Liver (tissue), 9 donors: ENCODE measurements around the gene MUC15. TPM values are rescaled to one million over a fixed set of nuclear protein-coding genes. Genes with fewer than 3 reads are reported as not detected.

ENCODE experiments used
- DNase-seq: peaks from one replicate; pipeline ENCODE4 v3.0.0-alpha.2; 2017; ENCODE audit warnings: low spot score
- H3K27ac ChIP-seq, 2 donors: one replicate each; pipeline ENCODE4 v1.7.0; 2013; ENCODE audit warnings: inconsistent platforms in 2 of 2, low read length in 2 of 2, control low read depth in 1 of 2, low read depth in 1 of 2, mild to moderate bottlenecking in 1 of 2
- H3K27me3 ChIP-seq, 4 donors: one replicate each; pipeline versions ENCODE4 v1.6.1 to v1.7.0; 2013; ENCODE audit warnings: low read length in 3 of 4, inconsistent platforms in 1 of 4, mild to moderate bottlenecking in 1 of 4, moderate library complexity in 1 of 4; ENCODE audit not compliant: control insufficient read depth in 4 of 4, insufficient read depth in 4 of 4
- H3K36me3 ChIP-seq, 4 donors: one replicate each; pipeline versions ENCODE4 v1.6.1 to v1.7.0; 2013; ENCODE audit warnings: low read length in 3 of 4, mild to moderate bottlenecking in 3 of 4, low read depth in 1 of 4, moderate library complexity in 1 of 4; ENCODE audit not compliant: control insufficient read depth in 4 of 4, insufficient read depth in 3 of 4
- H3K4me1 ChIP-seq, 4 donors: one replicate each; pipeline versions ENCODE4 v1.6.1 to v1.7.0; 2013; ENCODE audit warnings: low read length in 3 of 4, mild to moderate bottlenecking in 3 of 4, moderate library complexity in 1 of 4; ENCODE audit not compliant: control insufficient read depth in 4 of 4, insufficient read depth in 4 of 4
- H3K4me3 ChIP-seq, 3 donors: one replicate each; pipeline versions ENCODE4 v1.6.1 to v1.7.0; 2013; ENCODE audit warnings: low read length in 3 of 3, control low read depth in 1 of 3, low read depth in 1 of 3, mild to moderate bottlenecking in 1 of 3
- H3K9ac ChIP-seq, 2 donors: one replicate each; pipeline ENCODE4 v1.7.0; 2013; ENCODE audit warnings: low read length in 2 of 2, mild to moderate bottlenecking in 2 of 2, moderate library complexity in 2 of 2, control low read depth in 1 of 2, low read depth in 1 of 2
- H3K9me3 ChIP-seq, 4 donors: one replicate each; pipeline versions ENCODE4 v1.6.1 to v1.7.0; 2013; ENCODE audit warnings: low read length in 3 of 4; ENCODE audit not compliant: control insufficient read depth in 4 of 4
- CTCF ChIP-seq: fragments of 150-350 bp; IDR thresholded peaks from 2 replicates; pipeline ENCODE4 v1.5.1; 2017; ENCODE audit warnings: improper control_type of control experiment, low read depth, low read length; ENCODE audit not compliant: missing input control
- EGR1 ChIP-seq, 2 donors: IDR thresholded peaks; 2 replicates each; pipeline ENCODE4 v1.6.1; 2016 to 2018; ENCODE audit warnings: antibody characterized with exemption in 2 of 2, low read depth in 2 of 2
- FOXA1 ChIP-seq: IDR thresholded peaks from 2 replicates; pipeline ENCODE4 v1.6.1; 2016; ENCODE audit warnings: antibody characterized with exemption
- GABPA ChIP-seq, 2 donors: IDR thresholded peaks in 1 of 2; conservative IDR thresholded peaks in 1 of 2; 2 replicates each; pipeline ENCODE4 v1.6.1; 2016; ENCODE audit warnings: antibody characterized with exemption in 2 of 2, mild to moderate bottlenecking in 1 of 2, moderate library complexity in 1 of 2
- HNF4A ChIP-seq, 2 donors: conservative IDR thresholded peaks; 2 replicates each; pipeline ENCODE4 v1.6.1; 2016; ENCODE audit warnings: antibody characterized with exemption in 2 of 2, mild to moderate bottlenecking in 2 of 2
- HNF4G ChIP-seq: IDR thresholded peaks from 2 replicates; pipeline ENCODE4 v1.6.1; 2016; ENCODE audit warnings: antibody characterized with exemption
- MAX ChIP-seq: IDR thresholded peaks from 2 replicates; pipeline ENCODE4 v1.6.1; 2016; ENCODE audit warnings: antibody characterized with exemption
- NR2F2 ChIP-seq: IDR thresholded peaks from 2 replicates; pipeline ENCODE4 v1.6.1; 2016; ENCODE audit warnings: antibody characterized with exemption
- RAD21 ChIP-seq, 2 donors: IDR thresholded peaks; 2 replicates each; pipeline ENCODE4 v1.6.1; 2016; ENCODE audit warnings: antibody characterized with exemption in 2 of 2, mild to moderate bottlenecking in 2 of 2
- RXRA ChIP-seq, 2 donors: IDR thresholded peaks; 2 replicates each; pipeline ENCODE4 v1.6.1; 2017 to 2018; ENCODE audit warnings: antibody characterized with exemption in 2 of 2, mild to moderate bottlenecking in 1 of 2
- TAF1 ChIP-seq: conservative IDR thresholded peaks from 2 replicates; pipeline ENCODE4 v1.6.1; 2016; ENCODE audit warnings: antibody characterized with exemption, mild to moderate bottlenecking
- WGBS: extraction: QIAGEN DNeasy Blood & Tissue Kit; methylation state at CpG from one replicate; pipeline ENCODE4 v1.1.7; 2013; 5-methylcytosine and 5-hydroxymethylcytosine counted together
- polyA plus RNA-seq, 2 donors: library from polyadenylated mRNA; stranded (reverse) in 1 of 2; unstranded in 1 of 2; fragments of 200-250 nt in 1 of 2; fragments of >200 nt in 1 of 2; fragmentation: Nextera tagmentation in 1 of 2; extraction: Ambion mirVana in 1 of 2; gene quantifications; one replicate each; pipeline versions ENCODE4 v1.2.1 to v1.2.3, GENCODE V29; 2013 to 2015
- total RNA-seq, 2 donors: library from RNA; depleted of rRNA; stranded (reverse); fragments of >200 nt; gene quantifications; one replicate each; pipeline ENCODE4 v1.2.3, GENCODE V29; 2014
- TF ChIP-seq, protein P1 (sequence below): IDR thresholded peaks from 2 replicates; pipeline ENCODE4 v1.6.1; 2016; ENCODE audit warnings: antibody characterized with exemption
- TF ChIP-seq, protein P2 (sequence below): IDR thresholded peaks from 2 replicates; pipeline ENCODE4 v1.6.1; 2016; ENCODE audit warnings: antibody characterized with exemption
- donor health status: healthy.
- donor health status: healthy.
- donor health status: healthy.
- donor health status: healthy.
- donor health status: healthy.

The MUC15 gene
- not detected for total RNA-seq
- not detected for polyA plus RNA-seq

DNA sequence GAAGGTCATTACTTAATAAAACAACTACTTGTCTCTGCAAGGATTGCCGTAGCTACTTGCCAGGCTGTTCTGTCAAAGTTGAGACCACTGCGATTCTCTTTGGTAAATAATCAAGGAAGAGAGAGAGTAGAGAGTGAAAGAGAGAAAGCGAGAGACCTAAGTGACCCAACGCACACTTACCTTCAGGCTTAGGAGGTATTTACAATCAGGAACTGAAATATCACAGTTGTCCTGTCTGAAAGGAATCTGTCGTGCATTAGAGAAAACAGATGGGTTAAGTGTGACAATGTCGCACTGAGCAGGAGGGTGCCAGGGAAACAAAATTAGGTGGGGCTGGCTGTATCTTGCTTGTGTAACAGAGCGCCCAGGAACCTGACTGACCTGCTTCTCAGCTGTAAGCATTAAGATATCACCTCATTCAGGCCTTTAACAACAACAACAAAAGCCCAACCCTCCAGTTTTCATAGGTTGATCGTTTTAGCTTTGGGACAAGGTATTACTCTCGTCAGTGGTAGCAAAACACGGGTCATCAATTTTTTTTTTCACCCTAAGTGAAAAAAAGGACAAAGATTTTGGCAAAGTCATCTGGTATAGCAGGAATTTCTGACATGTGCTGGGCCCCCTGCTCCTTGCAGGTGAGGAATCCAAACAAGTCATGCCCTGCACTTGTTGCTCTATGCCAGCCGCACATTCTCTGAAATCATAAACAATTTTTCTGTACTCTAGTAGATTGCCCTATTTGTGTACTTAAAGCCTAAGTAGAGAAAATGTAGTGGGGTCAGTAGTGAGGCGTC, at the start of gene MUC15:
MUC15 (minus strand) TSS at position 403 of the 794 bp plus-strand sequence. CDS start 5,169 bp downstream, outside the sequence.
- H3K27me3 ChIP-seq, result peaks cover 0 to 2% (median 0%) of the 10 kb centered on the region in 4 donors
- H3K4me1 ChIP-seq, result no peaks in the 10 kb centered on the region
- TF ChIP-seq TAF1, result no peak
- no peak for TF ChIP-seq CTCF
- TF ChIP-seq RAD21 (IDR thresholded peaks at IDR 0.05), result no peak
- TF ChIP-seq, protein P1, sequence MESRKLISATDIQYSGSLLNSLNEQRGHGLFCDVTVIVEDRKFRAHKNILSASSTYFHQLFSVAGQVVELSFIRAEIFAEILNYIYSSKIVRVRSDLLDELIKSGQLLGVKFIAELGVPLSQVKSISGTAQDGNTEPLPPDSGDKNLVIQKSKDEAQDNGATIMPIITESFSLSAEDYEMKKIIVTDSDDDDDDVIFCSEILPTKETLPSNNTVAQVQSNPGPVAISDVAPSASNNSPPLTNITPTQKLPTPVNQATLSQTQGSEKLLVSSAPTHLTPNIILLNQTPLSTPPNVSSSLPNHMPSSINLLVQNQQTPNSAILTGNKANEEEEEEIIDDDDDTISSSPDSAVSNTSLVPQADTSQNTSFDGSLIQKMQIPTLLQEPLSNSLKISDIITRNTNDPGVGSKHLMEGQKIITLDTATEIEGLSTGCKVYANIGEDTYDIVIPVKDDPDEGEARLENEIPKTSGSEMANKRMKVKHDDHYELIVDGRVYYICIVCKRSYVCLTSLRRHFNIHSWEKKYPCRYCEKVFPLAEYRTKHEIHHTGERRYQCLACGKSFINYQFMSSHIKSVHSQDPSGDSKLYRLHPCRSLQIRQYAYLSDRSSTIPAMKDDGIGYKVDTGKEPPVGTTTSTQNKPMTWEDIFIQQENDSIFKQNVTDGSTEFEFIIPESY, result no peak
- no peak for TF ChIP-seq RXRA (IDR thresholded peaks at IDR 0.05)
- H3K9me3 ChIP-seq, result no peaks in the 10 kb centered on the region
- no peak within 1 kb of the TSS for H3K27ac ChIP-seq
- no peak within 1 kb of the TSS for H3K4me3 ChIP-seq
- DNase-seq, result no peak
- WGBS, result 61% methylated on average over 12 of the region's 12 CpGs
- H3K36me3 ChIP-seq, result no peaks in the 10 kb centered on the region
- no peak within 1 kb of the TSS for H3K9ac ChIP-seq

GRCh38 chr11:26621132-26621531, 49.1 kb upstream of the MUC15 start:
- Histone ChIP-seq H3K27me3 (no peaks in the 10 kb centered on the region), H3K4me3 (no peak overlapping the region), H3K36me3 (no peaks in the 10 kb centered on the region), H3K4me1 (no peaks in the 10 kb centered on the region), H3K27ac (no peak overlapping the region), H3K9me3 (no peaks in the 10 kb centered on the region), H3K9ac (no peak overlapping the region)
- DNase-seq, result no peak
- TF ChIP-seq CTCF, result no peak
- TF ChIP-seq HNF4A (conservative IDR thresholded peaks at IDR 0.05), result no peak
- TF ChIP-seq RAD21 (IDR thresholded peaks at IDR 0.05), result no peak
- TF ChIP-seq MAX, result no peak
- no peak for TF ChIP-seq HNF4G
- no peak for TF ChIP-seq TAF1
- TF ChIP-seq FOXA1, result no peak
- TF ChIP-seq EGR1 (IDR thresholded peaks at IDR 0.05; ENCODE audit: low read depth in 2 of 2), result no peak
- TF ChIP-seq, protein P1, result no peak
- TF ChIP-seq RXRA (IDR thresholded peaks at IDR 0.05), result no peak
- no peak for TF ChIP-seq NR2F2
- TF ChIP-seq, protein P2, sequence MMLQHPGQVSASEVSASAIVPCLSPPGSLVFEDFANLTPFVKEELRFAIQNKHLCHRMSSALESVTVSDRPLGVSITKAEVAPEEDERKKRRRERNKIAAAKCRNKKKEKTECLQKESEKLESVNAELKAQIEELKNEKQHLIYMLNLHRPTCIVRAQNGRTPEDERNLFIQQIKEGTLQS, result no peak
- TF ChIP-seq GABPA (IDR thresholded peaks at IDR 0.05 in 1 of 2, conservative IDR thresholded peaks at IDR 0.05 in 1 of 2), result no peak
